H1 (cell line): ENCODE measurements around the gene PPP2R2C.

Experiments
- CTCF ChIP-seq, 3 experiments: IDR thresholded peaks; 1 replicate in 2 of 3; 2 replicates in 1 of 3; pipeline versions ENCODE4 v1.5.1 to v1.6.1; 2011; ENCODE audit warnings: low read length in 3 of 3, mild to moderate bottlenecking in 3 of 3, inconsistent platforms in 2 of 3, low read depth in 1 of 3, moderate library complexity in 1 of 3; ENCODE audit not compliant: insufficient read depth in 1 of 3; ENCODE audit errors: control extremely low read depth in 1 of 3
- SP4 ChIP-seq: IDR thresholded peaks from 2 replicates; pipeline ENCODE4 v1.6.1; 2012; ENCODE audit warnings: low read length, inconsistent platforms

GRCh38 chr4:6441758-6442157 is 30.7 kb downstream of the PPP2R2C start:
- TF ChIP-seq SP4: no peak
- TF ChIP-seq CTCF (IDR thresholded peaks at IDR 0.05; ENCODE audit: control extremely low read depth in 1 of 3, insufficient read depth in 1 of 3, low read depth in 1 of 3, low read length in 3 of 3): no peak
